GM23338 (cell line): Measurements from ENCODE around the gene RENBP. TPM values are rescaled to one million over a fixed set of nuclear protein-coding genes. Genes with fewer than 3 reads are reported as not detected.
A peak's percentile ranks its signal among the peaks of the same experiment; 100 is the strongest.

Experiments
- ATAC-seq: fragments of 200-7000 bp; cut with Tn5 transposase; 3 replicates; pipeline ENCODE4 v1.9.1; 2020
- DNase-seq: peaks from one replicate; pipeline ENCODE4 v3.0.0-alpha.2; 2015; ENCODE audit warnings: low spot score
- H2AFZ ChIP-seq: fragments of 200-600 bp; sonication (generic); 2 replicates; pipeline ENCODE4 v1.8.0; 2016; ENCODE audit warnings: antibody characterized with exemption, mild to moderate bottlenecking, moderate library complexity
- H3F3A ChIP-seq: fragments of 200-600 bp; sonication (generic); replicated peaks from 2 replicates; pipeline ENCODE4 v1.8.0; 2017; ENCODE audit warnings: antibody characterized with exemption, mixed run types, low read depth
- H3K27ac ChIP-seq: fragments of 200-600 bp; sonication (generic); 2 replicates; pipeline ENCODE4 v1.6.1; 2016; ENCODE audit warnings: low read depth
- H3K27me3 ChIP-seq: fragments of 200-600 bp; sonication (generic); 2 replicates; pipeline ENCODE4 v1.8.0; 2016; ENCODE audit warnings: mild to moderate bottlenecking, mixed run types, moderate library complexity; ENCODE audit not compliant: insufficient read depth
- H3K36me3 ChIP-seq: fragments of 200-600 bp; sonication (generic); 2 replicates; pipeline ENCODE4 v1.8.0; 2016; ENCODE audit warnings: mild to moderate bottlenecking; ENCODE audit not compliant: insufficient read depth
- H3K4me1 ChIP-seq: fragments of 200-600 bp; sonication (generic); 2 replicates; pipeline ENCODE4 v1.8.0; 2016; ENCODE audit warnings: mild to moderate bottlenecking, moderate library complexity; ENCODE audit not compliant: insufficient read depth
- H3K4me2 ChIP-seq: fragments of 200-600 bp; sonication (generic); 2 replicates; pipeline ENCODE4 v1.7.1; 2017; ENCODE audit warnings: mixed run types
- H3K4me3 ChIP-seq: fragments of 200-600 bp; sonication (generic); 2 replicates; pipeline ENCODE4 v1.6.1; 2016; ENCODE audit warnings: mixed run types
- H3K79me2 ChIP-seq: fragments of 200-600 bp; sonication (generic); replicated peaks from 2 replicates; pipeline ENCODE4 v1.8.0; 2017; ENCODE audit warnings: mild to moderate bottlenecking; ENCODE audit not compliant: insufficient read depth
- H3K9me2 ChIP-seq: fragments of 200-600 bp; sonication (generic); 2 replicates; pipeline ENCODE4 v1.8.0; 2017; ENCODE audit not compliant: insufficient read depth
- H4K20me1 ChIP-seq: fragments of 200-600 bp; sonication (generic); replicated peaks from 2 replicates; pipeline ENCODE4 v1.8.0; 2017; ENCODE audit warnings: mild to moderate bottlenecking; ENCODE audit not compliant: insufficient read depth
- H3K27ac Mint-ChIP-seq: 2 replicates; pipeline ENCODE4 v1.8.0; 2020; ENCODE audit warnings: inconsistent platforms, mild to moderate bottlenecking, moderate library complexity, mixed read lengths
- H3K27me3 Mint-ChIP-seq: 3 replicates; pipeline ENCODE4 v1.8.0; 2022; ENCODE audit warnings: low read depth, mild to moderate bottlenecking, moderate library complexity, mixed read lengths, inconsistent platforms; ENCODE audit not compliant: insufficient read depth, poor library complexity
- H3K36me3 Mint-ChIP-seq: 3 replicates; pipeline ENCODE4 v1.8.0; 2021; ENCODE audit warnings: low read depth, mild to moderate bottlenecking, inconsistent platforms, moderate library complexity, mixed read lengths
- H3K4me1 Mint-ChIP-seq: 3 replicates; pipeline ENCODE4 v1.8.0; 2020; ENCODE audit warnings: mild to moderate bottlenecking, inconsistent platforms, mixed read lengths
- H3K4me3 Mint-ChIP-seq: 3 replicates; pipeline ENCODE4 v1.8.0; 2021; ENCODE audit warnings: moderate library complexity, mild to moderate bottlenecking, inconsistent platforms, mixed read lengths
- H3K9me3 Mint-ChIP-seq: 3 replicates; pipeline ENCODE4 v1.8.0; 2020; ENCODE audit warnings: moderate library complexity, mild to moderate bottlenecking, inconsistent platforms, mixed read lengths
- CREB1 ChIP-seq: fragments of 250-450 bp; sonication (Bioruptor Pico); IDR thresholded peaks from 2 replicates; pipeline ENCODE4 v1.5.0; 2020; ENCODE audit warnings: low read depth, mild to moderate bottlenecking, moderate library complexity
- EZH2 ChIP-seq: fragments of 200-600 bp; sonication (generic); IDR thresholded peaks from one replicate; pipeline ENCODE4 v1.8.0; 2017; ENCODE audit warnings: antibody characterized with exemption, mild to moderate bottlenecking, low read depth; ENCODE audit not compliant: unreplicated experiment
- EZH2phosphoT487 ChIP-seq: fragments of 200-600 bp; sonication (generic); IDR thresholded peaks from one replicate; pipeline ENCODE4 v1.8.1; 2018; ENCODE audit warnings: antibody characterized with exemption; ENCODE audit not compliant: unreplicated experiment
- JUNB ChIP-seq: IDR thresholded peaks from one replicate; pipeline ENCODE4 v1.6.1; 2016; ENCODE audit warnings: antibody characterized with exemption; ENCODE audit not compliant: unreplicated experiment
- NANOG ChIP-seq: IDR thresholded peaks from 2 replicates; pipeline ENCODE4 v1.6.1; 2016; ENCODE audit warnings: antibody characterized with exemption, borderline replicate concordance
- POLR2AphosphoS5 ChIP-seq: IDR thresholded peaks from 2 replicates; pipeline ENCODE4 v1.6.1; 2016; ENCODE audit warnings: antibody characterized with exemption, low read depth
- STAT1 ChIP-seq: IDR thresholded peaks from one replicate; pipeline ENCODE4 v1.6.1; 2016; ENCODE audit warnings: antibody characterized with exemption; ENCODE audit not compliant: unreplicated experiment
- ZNF114 ChIP-seq: fragments of 250-450 bp; sonication (Bioruptor Pico); IDR thresholded peaks from 2 replicates; pipeline ENCODE4 v1.5.0; 2020; ENCODE audit warnings: mild to moderate bottlenecking, moderate library complexity
- ZNF331 ChIP-seq: fragments of 250-450 bp; sonication (Bioruptor Pico); IDR thresholded peaks from 2 replicates; pipeline ENCODE4 v1.5.0; 2020; ENCODE audit warnings: low read depth, mild to moderate bottlenecking, moderate library complexity
- ZNF462 ChIP-seq: fragments of 250-450 bp; sonication (Bioruptor Pico); IDR thresholded peaks from 2 replicates; pipeline ENCODE4 v1.5.0; 2020; ENCODE audit warnings: mild to moderate bottlenecking, moderate library complexity
- polyA plus RNA-seq: library from polyadenylated mRNA; unstranded; fragments of >200 nt; fragmentation: Nextera tagmentation; extraction: Ambion mirVana; gene quantifications from 2 replicates; pipeline ENCODE4 v1.2.1, GENCODE V29; 2016
- total RNA-seq: library from RNA; depleted of rRNA; stranded (reverse); fragments of >200 nt; shearing (Covaris generic); gene quantifications from 2 replicates; pipeline ENCODE4 v1.2.3, GENCODE V29; 2014
- TF ChIP-seq, protein P1 (sequence below): IDR thresholded peaks from 2 replicates; pipeline ENCODE4 v1.6.1; 2016; ENCODE audit warnings: antibody characterized with exemption
- TF ChIP-seq, protein P2 (sequence below), 2 experiments: fragments of 200-600 bp in 1 of 2; sonication (generic) in 1 of 2; conservative IDR thresholded peaks; 2 replicates each; pipeline versions ENCODE4 v1.5.1 to v1.6.1; 2016 to 2017; ENCODE audit warnings: antibody characterized with exemption in 2 of 2, low read depth in 2 of 2, mild to moderate bottlenecking in 2 of 2, moderate library complexity in 1 of 2
- TF ChIP-seq, protein P3 (sequence below): IDR thresholded peaks from one replicate; pipeline ENCODE4 v1.6.1; 2018; ENCODE audit warnings: antibody characterized with exemption; ENCODE audit not compliant: unreplicated experiment

The RENBP gene
- total and polyA plus RNA-seq, 2 experiments from 2014 or later: 2.0 to 10.3 TPM

DNA sequence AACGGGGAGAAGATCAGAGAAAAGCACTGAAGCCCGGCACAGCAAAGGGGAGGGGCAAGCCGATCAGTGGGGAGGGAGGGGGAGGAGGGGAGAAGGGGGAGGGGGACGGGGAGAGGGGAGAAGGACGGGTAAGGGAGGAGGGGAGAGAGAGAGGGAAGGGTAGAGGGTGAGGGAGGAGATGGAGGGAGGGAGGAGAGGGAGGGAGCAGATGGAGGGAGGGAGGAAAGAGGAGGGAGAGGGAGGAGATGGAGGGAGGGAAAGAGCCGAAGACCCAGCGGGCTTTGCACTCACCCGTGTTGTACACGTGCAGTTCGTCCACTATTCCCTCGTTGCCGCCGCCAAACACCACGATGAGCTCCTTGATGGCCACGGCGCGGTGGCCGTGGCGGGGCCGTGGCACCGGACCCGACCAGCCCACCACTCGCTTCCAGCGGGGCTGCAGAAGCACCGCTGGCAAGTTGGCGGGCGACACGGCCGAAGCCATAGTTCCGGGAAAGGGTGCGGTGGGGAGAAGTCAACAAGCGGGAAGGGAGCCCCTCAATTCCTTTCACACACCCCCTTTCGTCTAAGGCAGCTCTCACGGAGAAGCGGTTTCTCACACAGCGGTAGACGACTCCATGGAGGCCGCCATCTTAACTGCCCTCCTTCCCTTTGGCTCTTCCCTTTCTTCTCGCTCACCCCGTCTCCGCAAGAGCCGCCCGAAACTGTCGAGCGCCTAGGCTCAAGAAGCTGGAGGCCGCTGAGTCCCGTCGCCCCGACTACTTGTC lies 26.1 kb upstream of the RENBP start:
- Mint-ChIP-seq H3K36me3 (peaks cover 15% of the 10 kb centered on the region), H3K9me3 (no peaks in the 10 kb centered on the region; the same call in 2 of the 3 replicates), H3K27ac (peak overlapping the region; percentile 100), H3K4me3 (peak overlapping the region; percentile 100), H3K27me3 (peaks cover 6% of the 10 kb centered on the region), H3K4me1 (peaks cover 33% of the 10 kb centered on the region)
- ATAC-seq (no peak), DNase-seq (peak; percentile 63)
- TF ChIP-seq EZH2 (no peak), POLR2AphosphoS5 (no peak), EZH2phosphoT487 (no peak), CREB1 (CRISPR knock-in tag) (no peak), NANOG (no peak), ZNF331 (no peak), JUNB (no peak), ZNF114 (CRISPR knock-in tag) (no peak), STAT1 (no peak), ZNF462 (CRISPR knock-in tag) (no peak)
- TF ChIP-seq, protein P1, sequence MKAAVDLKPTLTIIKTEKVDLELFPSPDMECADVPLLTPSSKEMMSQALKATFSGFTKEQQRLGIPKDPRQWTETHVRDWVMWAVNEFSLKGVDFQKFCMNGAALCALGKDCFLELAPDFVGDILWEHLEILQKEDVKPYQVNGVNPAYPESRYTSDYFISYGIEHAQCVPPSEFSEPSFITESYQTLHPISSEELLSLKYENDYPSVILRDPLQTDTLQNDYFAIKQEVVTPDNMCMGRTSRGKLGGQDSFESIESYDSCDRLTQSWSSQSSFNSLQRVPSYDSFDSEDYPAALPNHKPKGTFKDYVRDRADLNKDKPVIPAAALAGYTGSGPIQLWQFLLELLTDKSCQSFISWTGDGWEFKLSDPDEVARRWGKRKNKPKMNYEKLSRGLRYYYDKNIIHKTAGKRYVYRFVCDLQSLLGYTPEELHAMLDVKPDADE: no peak
- TF ChIP-seq, protein P2, sequence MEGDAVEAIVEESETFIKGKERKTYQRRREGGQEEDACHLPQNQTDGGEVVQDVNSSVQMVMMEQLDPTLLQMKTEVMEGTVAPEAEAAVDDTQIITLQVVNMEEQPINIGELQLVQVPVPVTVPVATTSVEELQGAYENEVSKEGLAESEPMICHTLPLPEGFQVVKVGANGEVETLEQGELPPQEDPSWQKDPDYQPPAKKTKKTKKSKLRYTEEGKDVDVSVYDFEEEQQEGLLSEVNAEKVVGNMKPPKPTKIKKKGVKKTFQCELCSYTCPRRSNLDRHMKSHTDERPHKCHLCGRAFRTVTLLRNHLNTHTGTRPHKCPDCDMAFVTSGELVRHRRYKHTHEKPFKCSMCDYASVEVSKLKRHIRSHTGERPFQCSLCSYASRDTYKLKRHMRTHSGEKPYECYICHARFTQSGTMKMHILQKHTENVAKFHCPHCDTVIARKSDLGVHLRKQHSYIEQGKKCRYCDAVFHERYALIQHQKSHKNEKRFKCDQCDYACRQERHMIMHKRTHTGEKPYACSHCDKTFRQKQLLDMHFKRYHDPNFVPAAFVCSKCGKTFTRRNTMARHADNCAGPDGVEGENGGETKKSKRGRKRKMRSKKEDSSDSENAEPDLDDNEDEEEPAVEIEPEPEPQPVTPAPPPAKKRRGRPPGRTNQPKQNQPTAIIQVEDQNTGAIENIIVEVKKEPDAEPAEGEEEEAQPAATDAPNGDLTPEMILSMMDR (conservative IDR thresholded peaks at IDR 0.05; ENCODE audit: low read depth in 2 of 2): no peak
- TF ChIP-seq, protein P3, sequence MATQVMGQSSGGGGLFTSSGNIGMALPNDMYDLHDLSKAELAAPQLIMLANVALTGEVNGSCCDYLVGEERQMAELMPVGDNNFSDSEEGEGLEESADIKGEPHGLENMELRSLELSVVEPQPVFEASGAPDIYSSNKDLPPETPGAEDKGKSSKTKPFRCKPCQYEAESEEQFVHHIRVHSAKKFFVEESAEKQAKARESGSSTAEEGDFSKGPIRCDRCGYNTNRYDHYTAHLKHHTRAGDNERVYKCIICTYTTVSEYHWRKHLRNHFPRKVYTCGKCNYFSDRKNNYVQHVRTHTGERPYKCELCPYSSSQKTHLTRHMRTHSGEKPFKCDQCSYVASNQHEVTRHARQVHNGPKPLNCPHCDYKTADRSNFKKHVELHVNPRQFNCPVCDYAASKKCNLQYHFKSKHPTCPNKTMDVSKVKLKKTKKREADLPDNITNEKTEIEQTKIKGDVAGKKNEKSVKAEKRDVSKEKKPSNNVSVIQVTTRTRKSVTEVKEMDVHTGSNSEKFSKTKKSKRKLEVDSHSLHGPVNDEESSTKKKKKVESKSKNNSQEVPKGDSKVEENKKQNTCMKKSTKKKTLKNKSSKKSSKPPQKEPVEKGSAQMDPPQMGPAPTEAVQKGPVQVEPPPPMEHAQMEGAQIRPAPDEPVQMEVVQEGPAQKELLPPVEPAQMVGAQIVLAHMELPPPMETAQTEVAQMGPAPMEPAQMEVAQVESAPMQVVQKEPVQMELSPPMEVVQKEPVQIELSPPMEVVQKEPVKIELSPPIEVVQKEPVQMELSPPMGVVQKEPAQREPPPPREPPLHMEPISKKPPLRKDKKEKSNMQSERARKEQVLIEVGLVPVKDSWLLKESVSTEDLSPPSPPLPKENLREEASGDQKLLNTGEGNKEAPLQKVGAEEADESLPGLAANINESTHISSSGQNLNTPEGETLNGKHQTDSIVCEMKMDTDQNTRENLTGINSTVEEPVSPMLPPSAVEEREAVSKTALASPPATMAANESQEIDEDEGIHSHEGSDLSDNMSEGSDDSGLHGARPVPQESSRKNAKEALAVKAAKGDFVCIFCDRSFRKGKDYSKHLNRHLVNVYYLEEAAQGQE: no peak
- no peak overlapping the region for H2AFZ ChIP-seq
- no peaks in the 10 kb centered on the region for H3K36me3 ChIP-seq
- no peaks in the 10 kb centered on the region for H3K27me3 ChIP-seq
- H3K9me2 ChIP-seq: no peaks in the 10 kb centered on the region
- H4K20me1 ChIP-seq: peaks cover 17% of the 10 kb centered on the region
- 0 out of 2 replicates have a peak, but pooled peaks cover 4% of the 10 kb centered on the region for H3F3A ChIP-seq
- H3K4me2 ChIP-seq: peak overlapping the region; percentile 84
- H3K79me2 ChIP-seq: peaks cover 50% of the 10 kb centered on the region
- peak overlapping the region; percentile 99 for H3K27ac ChIP-seq
- peaks cover 12% of the 10 kb centered on the region for H3K4me1 ChIP-seq
- peak overlapping the region; percentile 85 for H3K4me3 ChIP-seq
